Stimulated activated CD4-positive, alpha-beta T cell treated with anti-CD3 and anti-CD28 coated beads, TNF-alpha, amount 100 ng/mL, for 48 hours (primary cell): ENCODE results near the gene CARS1.

Experiments
- DNase-seq, 3 donors: peaks; one replicate each; pipeline ENCODE4 v3.0.0-alpha.2; 2020; ENCODE audit warnings: low read depth in 3 of 3

Gene CARS1

DNA sequence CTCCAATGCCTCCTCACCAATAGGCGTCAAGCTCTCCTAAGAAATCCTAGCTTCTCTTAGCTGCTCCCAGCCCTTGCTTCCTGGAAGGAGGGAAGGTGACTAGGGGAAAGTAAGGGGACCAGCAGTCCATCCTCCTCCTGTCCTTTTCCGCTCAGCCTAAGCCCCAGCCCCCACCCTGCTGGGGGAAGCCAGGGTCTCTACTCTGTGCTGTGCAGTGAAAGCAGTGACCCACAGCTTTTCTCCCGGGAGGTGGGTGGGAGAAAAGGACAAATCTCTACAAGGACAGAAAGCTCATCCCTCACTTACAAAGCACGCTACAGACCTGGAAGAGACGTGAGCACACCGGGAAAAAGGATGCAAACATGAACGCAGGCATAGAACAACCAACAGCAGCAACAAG is 97.1 kb downstream of the CARS1 start:
- no peak for DNase-seq

- no peak for DNase-seq
Observed at GRCh38 chr11:2958251-2958650, 99.0 kb downstream of the CARS1 start.

- DNase-seq: no peak
Observed at GRCh38 chr11:2955906-2956476, 101.2 kb downstream of the CARS1 start.

GRCh38 chr11:2954263-2954662 is 103.0 kb downstream of the CARS1 start:
- no peak for DNase-seq

- DNase-seq: no peak
Observed at GRCh38 chr11:2952290-2952689, 104.9 kb downstream of the CARS1 start.

GRCh38 chr11:2951231-2952110 is 105.8 kb downstream of the CARS1 start:
- no peak for DNase-seq
